HL-60 (cell line): ENCODE measurements around the gene DPP6.

Experiments
- CTCF ChIP-seq: IDR thresholded peaks from one replicate; pipeline ENCODE4 v1.5.1; 2011; ENCODE audit warnings: low read length, control low read depth, inconsistent platforms; ENCODE audit not compliant: insufficient read depth
- GABPA ChIP-seq: IDR thresholded peaks from 2 replicates; pipeline ENCODE4 v1.6.1; 2012; ENCODE audit warnings: low read depth
- POLR2AphosphoS5 ChIP-seq: IDR thresholded peaks from 2 replicates; pipeline ENCODE4 v1.6.1; 2012; ENCODE audit warnings: low read depth

DNA sequence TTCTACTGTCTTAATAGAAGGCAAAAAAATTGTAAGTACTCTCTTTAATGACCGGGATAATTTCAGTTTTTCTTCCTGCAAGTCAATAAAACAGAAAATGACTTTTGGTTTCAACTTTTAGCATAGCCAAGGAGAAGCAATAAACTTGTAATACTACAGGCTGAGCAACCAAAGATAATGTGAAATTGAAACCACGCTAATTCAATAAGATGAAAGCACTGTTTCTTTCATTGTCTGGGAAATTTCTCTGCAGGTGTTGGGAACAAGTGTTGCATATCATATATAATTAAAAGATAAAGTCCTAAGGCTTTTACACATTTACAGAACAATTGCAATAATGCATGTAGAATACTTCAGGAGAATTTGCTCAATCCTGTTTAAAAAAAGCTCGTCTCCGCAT is 488.4 kb downstream of the DPP6 start:
- TF ChIP-seq POLR2AphosphoS5, result no peak
- no peak for TF ChIP-seq CTCF
- TF ChIP-seq GABPA, result no peak
